ENCODE results near the gene RHBDL3.

The RHBDL3 gene, protein sequence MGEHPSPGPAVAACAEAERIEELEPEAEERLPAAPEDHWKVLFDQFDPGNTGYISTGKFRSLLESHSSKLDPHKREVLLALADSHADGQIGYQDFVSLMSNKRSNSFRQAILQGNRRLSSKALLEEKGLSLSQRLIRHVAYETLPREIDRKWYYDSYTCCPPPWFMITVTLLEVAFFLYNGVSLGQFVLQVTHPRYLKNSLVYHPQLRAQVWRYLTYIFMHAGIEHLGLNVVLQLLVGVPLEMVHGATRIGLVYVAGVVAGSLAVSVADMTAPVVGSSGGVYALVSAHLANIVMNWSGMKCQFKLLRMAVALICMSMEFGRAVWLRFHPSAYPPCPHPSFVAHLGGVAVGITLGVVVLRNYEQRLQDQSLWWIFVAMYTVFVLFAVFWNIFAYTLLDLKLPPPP

DNA sequence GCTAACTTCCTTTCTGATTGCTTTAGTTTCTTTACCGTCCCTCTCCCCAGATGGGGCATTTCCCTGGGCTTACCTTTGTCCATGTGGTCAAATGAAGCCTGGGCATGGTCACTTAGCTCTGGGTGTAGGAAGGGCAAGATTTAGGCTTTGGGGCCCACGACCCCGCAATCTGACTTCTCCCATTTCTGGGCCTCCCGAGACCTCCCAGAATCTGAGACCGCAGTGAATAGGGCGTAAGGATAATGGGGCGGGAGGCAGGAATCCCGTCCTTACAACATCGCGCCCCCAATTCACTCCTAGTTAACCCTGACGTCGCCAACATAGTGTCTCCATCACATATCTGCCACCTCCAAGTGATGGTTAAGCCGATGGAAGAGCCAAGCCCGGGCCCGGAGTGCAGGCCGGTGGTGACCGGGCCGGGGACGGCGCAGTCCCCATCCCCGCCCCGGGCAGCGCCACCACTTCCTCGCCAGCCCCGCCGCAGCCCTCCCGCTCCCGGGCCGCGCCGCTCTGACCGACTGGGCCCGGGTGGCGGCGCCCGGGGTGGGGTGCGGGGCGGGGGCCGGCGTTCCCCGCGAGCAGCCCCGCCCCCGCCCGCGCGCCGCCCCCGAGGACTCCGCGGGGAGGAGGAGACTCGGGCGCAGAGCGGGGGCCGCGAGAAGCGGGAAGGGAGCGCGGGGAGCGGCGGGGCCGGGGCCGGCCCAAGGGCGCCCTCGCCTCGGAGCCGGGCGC lies at the start of gene RHBDL3:
Gene RHBDL3 (plus strand): TSS at position 641 of the 732 bp plus-strand sequence. CDS start 358 bp downstream, outside the sequence.
- H3K4me3 ChIP-seq, result peak within 1 kb of the TSS; percentile 30
- no peaks in the 10 kb centered on the region for H3K36me3 ChIP-seq (replicated peaks)
- peak in 1 of 2 experiments; percentile 36 for DNase-seq (ENCODE audit: low spot score in 2 of 2)
- peaks cover 83% of the 10 kb centered on the region for H3K27me3 ChIP-seq (ENCODE audit: low read depth)
- in situ Hi-C loops (cut with MboI; ENCODE audit: low sequenced_read_pairs), result no loop called here
- no peaks in the 10 kb centered on the region for H3K9me3 ChIP-seq
- no peaks in the 10 kb centered on the region; the same call in none of the 2 replicates for H3K4me1 ChIP-seq

DNA sequence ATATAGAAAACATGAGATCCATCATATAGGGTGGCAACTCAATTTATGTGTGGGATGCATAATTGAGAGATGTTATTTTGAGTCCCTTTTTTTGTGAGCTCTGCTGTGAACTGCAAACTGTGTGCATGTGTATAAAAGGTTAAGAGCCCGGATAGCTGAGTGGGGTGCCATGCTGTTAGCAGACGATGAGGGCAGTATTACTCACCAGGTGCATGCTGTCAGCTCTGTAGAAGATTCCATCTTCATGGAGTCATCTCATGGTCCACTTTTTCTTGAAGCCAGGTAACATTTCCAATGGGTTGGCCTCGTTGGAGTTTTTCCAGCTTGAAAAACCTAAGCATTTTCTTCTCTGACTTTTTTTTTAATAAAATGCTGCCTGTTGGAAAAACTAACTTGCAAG lies 43.0 kb upstream of the RHBDL3 start:
- in situ Hi-C loops (cut with MboI; ENCODE audit: low sequenced_read_pairs), result no loop called here
- Histone ChIP-seq H3K4me1 (no peaks in the 10 kb centered on the region), H3K27me3 (ENCODE audit: low read depth) (no peaks in the 10 kb centered on the region), H3K36me3 (replicated peaks) (no peaks in the 10 kb centered on the region), H3K4me3 (no peak overlapping the region), H3K9me3 (no peaks in the 10 kb centered on the region)
- no peak for DNase-seq (ENCODE audit: low spot score in 2 of 2)

DNA sequence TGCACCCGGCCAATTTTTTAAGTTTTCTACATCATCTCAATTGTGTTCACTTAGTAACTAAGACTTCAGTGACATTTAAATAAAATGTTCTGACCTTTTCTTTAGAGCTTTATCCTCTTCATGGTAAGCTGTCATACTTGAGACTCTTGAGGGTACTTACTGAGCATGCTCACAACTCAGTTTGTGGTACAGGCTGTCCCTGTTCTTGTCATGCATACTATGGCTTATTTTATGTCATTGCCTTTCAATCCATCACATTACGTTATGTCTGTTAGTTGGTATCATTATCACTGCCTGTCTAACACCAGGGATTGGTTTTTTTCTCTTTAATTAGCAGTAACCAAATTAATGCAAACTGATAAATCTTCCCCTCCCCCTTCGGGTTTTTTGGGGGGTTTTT lies 41.9 kb upstream of the RHBDL3 start:
- Histone ChIP-seq H3K4me1 (no peaks in the 10 kb centered on the region), H3K36me3 (replicated peaks) (no peaks in the 10 kb centered on the region), H3K4me3 (no peak overlapping the region), H3K9me3 (no peaks in the 10 kb centered on the region), H3K27me3 (ENCODE audit: low read depth) (no peaks in the 10 kb centered on the region)
- DNase-seq (ENCODE audit: low spot score in 2 of 2), result no peak
- in situ Hi-C loops (cut with MboI; ENCODE audit: low sequenced_read_pairs), result no loop called here

DNA sequence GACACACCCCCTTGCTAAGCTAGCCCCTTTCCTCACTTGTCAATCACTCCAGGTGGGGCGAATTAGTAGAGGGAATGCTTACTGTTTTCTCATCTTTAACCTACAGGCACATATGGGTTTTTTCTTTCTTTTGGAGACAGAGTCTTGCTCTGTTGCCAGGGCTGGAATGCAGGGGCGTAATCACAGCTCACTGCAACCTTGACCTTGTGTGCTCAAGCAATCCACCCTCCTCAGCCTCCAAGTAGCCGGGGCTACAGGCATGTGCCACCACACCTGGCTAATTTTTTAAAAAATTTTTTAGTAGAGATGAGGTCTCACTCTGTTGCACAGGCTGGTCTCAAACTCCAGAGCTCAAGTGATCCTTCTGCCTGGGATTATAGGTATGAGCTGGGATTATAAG lies 38.7 kb upstream of the RHBDL3 start:
- H3K9me3 ChIP-seq, result no peaks in the 10 kb centered on the region
- no peaks in the 10 kb centered on the region for H3K4me1 ChIP-seq
- in situ Hi-C loops (cut with MboI; ENCODE audit: low sequenced_read_pairs), result no loop called here
- H3K4me3 ChIP-seq, result no peak overlapping the region
- no peaks in the 10 kb centered on the region for H3K27me3 ChIP-seq (ENCODE audit: low read depth)
- DNase-seq (ENCODE audit: low spot score in 2 of 2), result no peak
- H3K36me3 ChIP-seq (replicated peaks), result no peaks in the 10 kb centered on the region

DNA sequence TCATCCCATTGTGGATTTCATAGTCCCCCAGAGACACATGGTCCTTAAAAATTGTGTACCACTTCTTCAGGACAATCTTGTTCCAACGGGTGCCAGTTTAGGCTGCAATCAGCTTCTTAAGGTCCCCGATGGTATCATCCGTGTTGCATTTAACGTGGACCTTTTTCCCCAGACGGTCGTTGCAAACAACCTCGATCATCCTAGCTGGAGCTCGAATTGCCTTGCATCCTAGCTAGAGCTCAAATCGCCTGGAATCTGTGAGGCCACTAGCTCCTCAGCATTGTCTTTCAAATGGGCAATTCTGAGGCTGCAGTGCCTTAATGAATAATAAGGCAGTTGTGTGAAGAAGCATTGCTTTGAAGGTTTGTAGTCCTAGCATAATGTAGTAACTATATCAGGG lies 37.7 kb upstream of the RHBDL3 start:
- DNase-seq (ENCODE audit: low spot score in 2 of 2), result no peak
- H3K9me3 ChIP-seq, result no peaks in the 10 kb centered on the region
- H3K4me1 ChIP-seq, result no peaks in the 10 kb centered on the region
- in situ Hi-C loops (cut with MboI; ENCODE audit: low sequenced_read_pairs), result no loop called here
- no peaks in the 10 kb centered on the region for H3K27me3 ChIP-seq (ENCODE audit: low read depth)
- H3K4me3 ChIP-seq, result no peak overlapping the region
- no peaks in the 10 kb centered on the region for H3K36me3 ChIP-seq (replicated peaks)

DNA sequence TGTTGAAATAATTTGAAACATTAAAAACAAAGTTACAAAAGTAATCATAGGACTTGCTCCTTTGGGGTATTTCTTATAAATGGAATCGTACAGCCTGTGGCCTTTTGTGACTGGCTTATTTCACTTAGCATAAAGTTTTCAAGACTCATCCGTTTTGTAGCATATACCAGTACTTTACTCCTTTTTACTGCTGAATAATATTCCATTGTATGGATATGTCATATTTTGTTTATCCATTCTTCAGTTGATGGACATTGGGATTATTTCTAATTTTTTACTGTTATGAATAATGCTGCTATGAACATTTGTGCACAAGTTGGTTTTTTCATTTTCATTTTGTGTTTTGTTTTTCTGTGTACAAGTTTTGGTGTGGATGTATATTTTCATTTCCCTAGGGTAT lies 30.0 kb upstream of the RHBDL3 start:
- no peak overlapping the region for H3K4me3 ChIP-seq
- no peaks in the 10 kb centered on the region for H3K9me3 ChIP-seq
- no peak for DNase-seq (ENCODE audit: low spot score in 2 of 2)
- no peaks in the 10 kb centered on the region for H3K36me3 ChIP-seq (replicated peaks)
- H3K4me1 ChIP-seq, result no peaks in the 10 kb centered on the region; the same call in 1 of the 2 replicates
- in situ Hi-C loops (cut with MboI; ENCODE audit: low sequenced_read_pairs), result no loop called here
- no peaks in the 10 kb centered on the region for H3K27me3 ChIP-seq (ENCODE audit: low read depth)

DNA sequence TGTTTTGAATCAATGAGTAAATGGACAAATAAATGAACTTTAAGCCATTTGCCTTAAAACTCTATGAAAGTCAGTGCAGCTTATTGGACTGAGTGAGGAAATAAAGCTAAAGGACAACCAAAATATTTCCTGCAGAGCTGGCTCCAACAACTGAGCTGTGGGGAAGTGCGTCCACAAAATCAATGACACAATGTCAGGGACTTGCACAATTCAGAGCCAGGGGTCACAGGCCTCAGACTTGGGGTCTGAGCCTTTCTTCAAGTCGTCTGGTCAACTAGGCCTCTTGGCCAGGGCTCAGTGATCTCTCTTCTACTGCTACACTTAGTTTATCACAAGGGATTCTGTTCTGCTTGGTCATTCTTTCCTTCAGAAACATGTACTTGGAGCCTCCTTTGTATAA lies 26.2 kb upstream of the RHBDL3 start:
- in situ Hi-C loops (cut with MboI; ENCODE audit: low sequenced_read_pairs), result no loop called here
- no peak overlapping the region for H3K4me3 ChIP-seq
- DNase-seq (ENCODE audit: low spot score in 2 of 2), result no peak
- H3K27me3 ChIP-seq (ENCODE audit: low read depth), result no peaks in the 10 kb centered on the region
- no peaks in the 10 kb centered on the region for H3K36me3 ChIP-seq (replicated peaks)
- H3K4me1 ChIP-seq, result no peaks in the 10 kb centered on the region; the same call in 1 of the 2 replicates
- H3K9me3 ChIP-seq, result no peaks in the 10 kb centered on the region

DNA sequence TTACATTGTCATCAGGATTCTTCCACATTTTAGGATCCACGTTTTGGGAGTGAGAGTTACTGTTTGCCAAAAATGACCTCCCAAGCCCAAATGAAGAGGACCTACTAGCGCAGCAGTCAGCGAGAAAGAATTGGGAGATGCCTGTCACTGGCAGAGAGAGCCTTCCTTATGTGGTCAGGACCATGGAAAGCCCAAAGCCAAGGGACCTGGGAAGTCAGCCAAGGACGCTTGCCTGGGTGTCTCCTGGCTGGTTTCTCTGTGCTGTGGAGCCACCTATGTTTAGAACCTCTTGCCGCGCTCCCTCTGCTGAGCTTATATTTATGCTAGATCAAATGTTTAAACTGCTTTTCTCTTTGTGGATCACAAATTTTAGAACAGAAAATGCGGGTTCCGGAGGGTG lies 24.9 kb upstream of the RHBDL3 start:
- Histone ChIP-seq H3K9me3 (no peaks in the 10 kb centered on the region), H3K4me1 (no peaks in the 10 kb centered on the region; the same call in 1 of the 2 replicates), H3K4me3 (no peak overlapping the region), H3K27me3 (ENCODE audit: low read depth) (no peaks in the 10 kb centered on the region), H3K36me3 (replicated peaks) (no peaks in the 10 kb centered on the region)
- in situ Hi-C loops (cut with MboI; ENCODE audit: low sequenced_read_pairs), result no loop called here
- no peak for DNase-seq (ENCODE audit: low spot score in 2 of 2)

DNA sequence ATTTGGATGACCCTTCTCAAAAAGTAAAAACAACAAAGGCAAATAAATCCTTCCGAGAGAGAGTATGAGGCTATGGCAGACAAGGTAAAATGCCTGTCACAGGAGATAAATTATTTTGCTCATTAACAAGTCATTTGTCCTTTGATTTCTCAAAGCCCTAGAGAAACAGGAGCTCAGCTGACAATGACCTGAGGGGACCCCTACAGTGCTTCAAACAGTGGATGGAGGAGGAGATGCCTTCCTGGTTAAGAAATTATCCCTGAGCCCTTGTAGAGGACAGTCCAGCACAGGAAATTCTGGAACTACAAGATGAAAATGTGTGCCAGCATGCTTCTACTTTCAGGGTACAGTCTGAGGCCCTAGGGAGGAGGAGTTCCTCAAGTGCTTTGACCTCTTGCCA lies 24.0 kb upstream of the RHBDL3 start:
- no peak for DNase-seq (ENCODE audit: low spot score in 2 of 2)
- in situ Hi-C loops (cut with MboI; ENCODE audit: low sequenced_read_pairs), result no loop called here
- H3K36me3 ChIP-seq (replicated peaks), result no peaks in the 10 kb centered on the region

DNA sequence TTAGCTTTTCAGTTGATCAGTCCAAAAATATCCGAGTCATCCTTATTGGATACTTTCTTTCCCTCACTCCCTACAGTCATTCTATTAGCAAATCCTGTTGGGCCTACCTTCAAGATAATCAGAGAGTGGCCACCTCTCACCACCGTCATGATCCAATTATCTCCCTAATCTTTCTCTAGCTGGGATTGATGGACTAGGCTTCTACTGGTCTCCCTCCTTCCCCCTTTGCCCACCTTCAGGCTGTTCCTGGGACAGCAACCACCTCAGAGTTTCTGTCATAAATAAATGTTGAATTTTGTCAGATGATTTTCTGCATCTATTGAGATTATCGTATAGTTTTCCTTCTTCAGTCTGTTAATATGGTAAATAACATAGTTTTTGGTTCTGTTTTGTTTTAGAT lies 16.2 kb upstream of the RHBDL3 start:
- H3K4me3 ChIP-seq, result no peak overlapping the region
- in situ Hi-C loops (cut with MboI; ENCODE audit: low sequenced_read_pairs), result no loop called here
- H3K9me3 ChIP-seq, result no peaks in the 10 kb centered on the region
- no peaks in the 10 kb centered on the region for H3K36me3 ChIP-seq (replicated peaks)
- H3K4me1 ChIP-seq, result peaks cover 2% of the 10 kb centered on the region; the same call in 1 of the 2 replicates
- H3K27me3 ChIP-seq (ENCODE audit: low read depth), result 0 out of 2 replicates have a peak, but pooled peaks cover 8% of the 10 kb centered on the region
- no peak for DNase-seq (ENCODE audit: low spot score in 2 of 2)

More for the DNA sequence above, 24.0 kb upstream of the RHBDL3 start:
- Histone ChIP-seq H3K4me3 (no peak overlapping the region), H3K4me1 (no peaks in the 10 kb centered on the region; the same call in 1 of the 2 replicates), H3K27me3 (ENCODE audit: low read depth) (no peaks in the 10 kb centered on the region), H3K9me3 (no peaks in the 10 kb centered on the region)

DNA sequence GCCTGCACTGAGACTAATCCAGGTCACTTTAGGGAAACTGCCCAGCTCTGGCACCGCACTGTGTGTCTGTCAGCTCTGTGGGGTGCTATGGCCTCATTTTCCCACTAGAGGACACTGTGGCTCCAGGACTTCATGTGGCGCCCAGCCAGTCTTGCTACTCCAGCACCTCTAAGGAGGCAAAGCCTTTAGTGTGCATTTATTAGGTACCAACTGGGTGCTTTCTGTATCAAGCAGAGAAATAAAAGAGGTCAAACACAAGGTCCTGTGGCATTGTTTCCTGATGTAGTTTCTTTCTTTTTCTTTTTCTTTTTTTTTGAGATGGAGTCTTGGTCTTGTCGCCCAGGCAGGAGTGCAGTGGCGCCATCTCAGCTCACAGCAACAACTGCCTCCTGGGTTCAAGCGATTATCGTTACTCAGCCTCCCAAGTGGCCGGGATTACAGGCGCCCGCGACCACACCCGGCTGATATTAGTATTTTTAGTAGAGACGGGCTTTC lies 12.5 kb upstream of the RHBDL3 start:
- Histone ChIP-seq H3K27me3 (ENCODE audit: low read depth) (0 out of 2 replicates have a peak, but pooled peaks cover 8% of the 10 kb centered on the region), H3K9me3 (no peaks in the 10 kb centered on the region), H3K4me3 (no peak overlapping the region), H3K36me3 (replicated peaks) (no peaks in the 10 kb centered on the region), H3K4me1 (peaks cover 2% of the 10 kb centered on the region; the same call in 1 of the 2 replicates)
- DNase-seq (ENCODE audit: low spot score in 2 of 2), result peak; percentile 76 to 88
- in situ Hi-C loops (cut with MboI; ENCODE audit: low sequenced_read_pairs), result no loop called here

DNA sequence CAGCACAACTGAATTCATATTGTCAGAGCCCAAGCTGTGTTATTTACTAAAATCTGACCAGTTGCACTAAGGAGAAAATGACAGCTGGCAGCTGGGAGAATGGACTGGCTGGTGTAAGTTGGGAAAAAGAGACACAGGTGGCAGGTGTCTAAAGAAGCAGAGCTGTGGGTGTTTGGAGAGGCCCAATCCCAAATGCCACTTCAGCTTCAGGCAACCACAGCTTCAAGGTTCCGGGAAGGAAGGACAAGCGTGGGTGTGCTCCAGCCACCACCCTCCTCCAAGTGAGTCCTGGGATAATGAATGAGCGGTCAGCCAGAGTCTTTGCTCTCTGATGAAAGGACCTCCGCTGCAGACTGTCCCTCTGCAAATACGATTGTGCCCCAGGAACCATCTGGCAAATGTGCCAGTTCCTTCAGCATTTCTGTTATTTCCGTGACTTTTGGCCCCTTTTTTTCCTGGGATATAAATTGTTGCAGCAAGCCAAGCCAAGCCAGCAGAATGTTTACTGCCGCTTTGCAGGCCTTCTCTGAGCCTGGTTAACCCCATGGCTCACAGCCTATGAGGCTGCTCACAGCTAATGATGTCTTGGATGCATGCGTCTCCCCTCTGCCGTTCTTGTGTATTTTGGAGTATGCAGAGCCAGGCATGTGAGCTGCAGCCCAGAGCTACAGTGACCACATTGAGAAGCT lies 9.5 kb upstream of the RHBDL3 start:
- no peak for DNase-seq (ENCODE audit: low spot score in 2 of 2)
- no peaks in the 10 kb centered on the region for H3K36me3 ChIP-seq (replicated peaks)
- in situ Hi-C loops (cut with MboI; ENCODE audit: low sequenced_read_pairs), result loop anchor here (5.0 kb wide), 1 partner anchor 61 kb away; no protein-coding TSS in a partner anchor
- H3K27me3 ChIP-seq (ENCODE audit: low read depth), result peaks cover 8% of the 10 kb centered on the region; the same call in 1 of the 2 replicates
- no peaks in the 10 kb centered on the region for H3K9me3 ChIP-seq
- H3K4me1 ChIP-seq, result no peaks in the 10 kb centered on the region
- no peak overlapping the region for H3K4me3 ChIP-seq

DNA sequence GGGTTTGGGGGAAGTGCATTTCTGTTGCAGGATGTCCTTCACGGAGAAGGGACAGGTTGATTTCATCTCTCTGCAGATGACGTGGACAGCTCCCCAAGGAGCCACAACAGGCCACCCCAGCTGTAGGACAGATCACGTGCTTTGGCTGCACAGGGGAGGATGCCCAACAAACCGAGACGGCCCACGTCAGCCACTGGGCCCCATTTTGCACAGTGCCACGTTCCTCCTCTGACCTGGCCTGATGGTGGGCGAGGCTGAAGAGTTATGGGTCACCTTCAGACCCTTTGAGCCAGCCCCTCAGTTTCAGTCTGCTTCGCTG lies 9.0 kb upstream of the RHBDL3 start:
- H3K27me3 ChIP-seq (ENCODE audit: low read depth), result peaks cover 13% of the 10 kb centered on the region
- no peaks in the 10 kb centered on the region for H3K9me3 ChIP-seq
- in situ Hi-C loops (cut with MboI; ENCODE audit: low sequenced_read_pairs), result loop anchor here (5.0 kb wide), 1 partner anchor 61 kb away; no protein-coding TSS in a partner anchor
- H3K4me1 ChIP-seq, result no peaks in the 10 kb centered on the region
- no peaks in the 10 kb centered on the region for H3K36me3 ChIP-seq (replicated peaks)
- H3K4me3 ChIP-seq, result no peak overlapping the region
- DNase-seq (ENCODE audit: low spot score in 2 of 2), result no peak
